ENCODE data around the gene C1orf53.

The C1orf53 gene

GRCh38 chr1:197920067-197920396, 17.6 kb downstream of the C1orf53 start:
- Histone ChIP-seq H3K36me3 (replicated peaks; ENCODE audit: low read depth, low read length) (no peaks in the 10 kb centered on the region), H3K9me3 (ENCODE audit: insufficient read depth, low read length) (no peaks in the 10 kb centered on the region), H3K27me3 (ENCODE audit: low read depth, low read length) (peaks cover 22% of the 10 kb centered on the region), H4K20me1 (ENCODE audit: insufficient read depth, low read length) (no peaks in the 10 kb centered on the region), H3K27ac (ENCODE audit: low read length) (no peak overlapping the region), H2AFZ (ENCODE audit: low read depth, low read length) (no peak overlapping the region), H3K9ac (ENCODE audit: low read length) (no peak overlapping the region), H3K4me3 (ENCODE audit: low read length) (no peak overlapping the region), H3K4me1 (ENCODE audit: low read length) (no peaks in the 10 kb centered on the region), H3K4me2 (ENCODE audit: low read length) (no peak overlapping the region), H3K79me2 (ENCODE audit: low read length) (no peaks in the 10 kb centered on the region)
- no peak for TF ChIP-seq EZH2phosphoT487 (IDR thresholded peaks at IDR 0.05; ENCODE audit: low read depth)
- TF ChIP-seq CTCF (IDR thresholded peaks at IDR 0.05; ENCODE audit: low read depth, low read length), result no peak

- Histone ChIP-seq H3K4me2 (ENCODE audit: low read length) (no peak overlapping the region), H3K9ac (ENCODE audit: low read length) (no peak overlapping the region), H3K27me3 (ENCODE audit: low read depth, low read length) (peaks cover 16% of the 10 kb centered on the region), H2AFZ (ENCODE audit: low read depth, low read length) (no peak overlapping the region), H3K4me3 (ENCODE audit: low read length) (no peak overlapping the region), H3K4me1 (ENCODE audit: low read length) (no peaks in the 10 kb centered on the region), H3K9me3 (ENCODE audit: insufficient read depth, low read length) (no peaks in the 10 kb centered on the region), H3K27ac (ENCODE audit: low read length) (no peak overlapping the region), H3K36me3 (replicated peaks; ENCODE audit: low read depth, low read length) (no peaks in the 10 kb centered on the region), H4K20me1 (ENCODE audit: insufficient read depth, low read length) (no peaks in the 10 kb centered on the region), H3K79me2 (ENCODE audit: low read length) (no peaks in the 10 kb centered on the region)
- TF ChIP-seq CTCF (IDR thresholded peaks at IDR 0.05; ENCODE audit: low read depth, low read length), result no peak
- no peak for TF ChIP-seq EZH2phosphoT487 (IDR thresholded peaks at IDR 0.05; ENCODE audit: low read depth)
Observed at GRCh38 chr1:197920414-197921117, 18.1 kb downstream of the C1orf53 start.

DNA sequence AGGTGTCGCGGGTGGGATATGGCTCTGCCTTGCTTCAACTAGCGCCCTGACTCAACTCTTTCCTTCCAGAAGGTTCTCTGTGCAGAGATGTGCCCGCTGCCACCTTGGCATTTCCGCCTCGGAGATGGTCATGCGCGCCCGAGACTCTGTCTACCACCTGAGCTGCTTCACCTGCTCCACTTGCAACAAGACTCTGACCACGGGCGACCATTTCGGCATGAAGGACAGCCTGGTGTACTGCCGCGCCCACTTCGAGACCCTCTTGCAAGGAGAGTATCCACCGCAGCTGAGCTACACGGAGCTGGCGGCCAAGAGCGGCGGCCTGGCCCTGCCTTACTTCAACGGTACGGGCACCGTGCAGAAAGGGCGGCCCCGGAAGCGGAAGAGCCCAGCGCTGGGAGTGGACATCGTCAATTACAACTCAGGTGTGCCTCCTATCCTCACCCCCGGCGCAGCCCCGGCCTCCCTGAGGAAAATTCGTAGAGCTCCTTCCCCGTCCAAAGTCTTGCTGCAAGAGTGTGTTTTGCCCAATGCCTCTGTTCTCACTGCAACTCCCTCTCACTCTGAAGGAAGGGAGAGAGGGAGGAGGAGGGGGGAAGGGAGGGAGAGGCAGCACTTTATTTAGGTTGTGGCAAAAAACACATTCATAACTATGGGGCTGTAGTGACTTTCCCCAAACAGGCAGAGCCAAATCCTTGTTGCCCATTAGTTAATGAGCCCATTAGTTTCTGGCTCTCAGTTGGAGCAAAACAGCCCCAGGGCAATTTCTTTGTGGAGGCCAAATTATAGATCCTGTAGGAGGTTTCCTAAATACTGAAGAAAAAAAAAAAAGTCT, 19.0 kb downstream of the C1orf53 start:
- H3K4me3 ChIP-seq (ENCODE audit: low read length), result no peak overlapping the region
- H3K4me1 ChIP-seq (ENCODE audit: low read length), result no peaks in the 10 kb centered on the region
- TF ChIP-seq EZH2phosphoT487 (IDR thresholded peaks at IDR 0.05; ENCODE audit: low read depth) (no peak), CTCF (IDR thresholded peaks at IDR 0.05; ENCODE audit: low read depth, low read length) (no peak)
- no peak overlapping the region for H2AFZ ChIP-seq (ENCODE audit: low read depth, low read length)
- no peaks in the 10 kb centered on the region for H3K9me3 ChIP-seq (ENCODE audit: insufficient read depth, low read length)
- H3K79me2 ChIP-seq (ENCODE audit: low read length), result no peaks in the 10 kb centered on the region
- H3K27me3 ChIP-seq (ENCODE audit: low read depth, low read length), result peaks cover 10% of the 10 kb centered on the region; the same call in 1 of the 2 replicates
- H4K20me1 ChIP-seq (ENCODE audit: insufficient read depth, low read length), result no peaks in the 10 kb centered on the region
- no peak overlapping the region for H3K9ac ChIP-seq (ENCODE audit: low read length)
- no peak overlapping the region for H3K27ac ChIP-seq (ENCODE audit: low read length)
- no peak overlapping the region for H3K4me2 ChIP-seq (ENCODE audit: low read length)
- no peaks in the 10 kb centered on the region for H3K36me3 ChIP-seq (replicated peaks; ENCODE audit: low read depth, low read length)

- H3K27ac ChIP-seq (ENCODE audit: low read length), result no peak overlapping the region
- H3K4me1 ChIP-seq (ENCODE audit: low read length), result no peaks in the 10 kb centered on the region
- no peak overlapping the region for H3K4me2 ChIP-seq (ENCODE audit: low read length)
- no peak overlapping the region for H3K9ac ChIP-seq (ENCODE audit: low read length)
- peaks cover 5% of the 10 kb centered on the region; the same call in 1 of the 2 replicates for H3K27me3 ChIP-seq (ENCODE audit: low read depth, low read length)
- H4K20me1 ChIP-seq (ENCODE audit: insufficient read depth, low read length), result no peaks in the 10 kb centered on the region
- H3K79me2 ChIP-seq (ENCODE audit: low read length), result no peaks in the 10 kb centered on the region
- no peak overlapping the region for H2AFZ ChIP-seq (ENCODE audit: low read depth, low read length)
- no peaks in the 10 kb centered on the region for H3K36me3 ChIP-seq (replicated peaks; ENCODE audit: low read depth, low read length)
- no peak for TF ChIP-seq EZH2phosphoT487 (IDR thresholded peaks at IDR 0.05; ENCODE audit: low read depth)
- TF ChIP-seq CTCF (IDR thresholded peaks at IDR 0.05; ENCODE audit: low read depth, low read length), result no peak
- no peaks in the 10 kb centered on the region for H3K9me3 ChIP-seq (ENCODE audit: insufficient read depth, low read length)
- no peak overlapping the region for H3K4me3 ChIP-seq (ENCODE audit: low read length)
Observed at GRCh38 chr1:197922070-197922390, 19.6 kb downstream of the C1orf53 start.
